SK-N-SH (cell line): Measurements from ENCODE around the gene BCR. TPM values are rescaled to one million over a fixed set of nuclear protein-coding genes. Genes with fewer than 3 reads are reported as not detected.

Experiments used
- CTCF ChIA-PET: fragments of 300-600, 350-600 bp; formaldehyde crosslinking; extraction: SDS; loops from one replicate; lab custom pipeline; 2021; lab: Yijun Ruan, JAX
- POLR2A ChIA-PET: fragments of 350-600 bp; sonication (Branson Sonifier 250); formaldehyde crosslinking; extraction: SDS; loops from one replicate; lab custom pipeline; 2020; ENCODE audit warnings: antibody characterized with exemption, inconsistent platforms; lab: Yijun Ruan, JAX
- DNase-seq: peaks from one replicate; pipeline ENCODE4 v3.0.0; 2012
- H2AFZ ChIP-seq: fragments of 200-600 bp; sonication (generic); 2 replicates; pipeline ENCODE4 v1.8.1; 2016; ENCODE audit warnings: antibody characterized with exemption, mild to moderate bottlenecking, low read depth
- H3F3A ChIP-seq: fragments of 200-600 bp; sonication (generic); replicated peaks from 2 replicates; pipeline ENCODE3; 2016; ENCODE audit warnings: antibody characterized with exemption, mild to moderate bottlenecking; ENCODE audit not compliant: insufficient read depth
- H3K27ac ChIP-seq, 2 experiments: fragments of 200-500 bp in 1 of 2; fragments of 200-600 bp in 1 of 2; sonication (Bioruptor generic) in 1 of 2; sonication (generic), shearing (Covaris generic) in 1 of 2; 2 replicates each; pipeline versions ENCODE4 v1.5.1 to v1.6.1; 2014 to 2016; ENCODE audit warnings: low read depth in 2 of 2, inconsistent platforms in 1 of 2, low read length in 1 of 2, mild to moderate bottlenecking in 1 of 2, mixed read lengths in 1 of 2
- H3K27me3 ChIP-seq: fragments of 200-600 bp; sonication (generic), shearing (Covaris generic); 2 replicates; pipeline ENCODE4 v1.6.1; 2016; ENCODE audit warnings: mixed run types; ENCODE audit not compliant: insufficient read depth
- H3K36me3 ChIP-seq, 2 experiments: fragments of 200-500 bp in 1 of 2; fragments of 200-600 bp in 1 of 2; sonication (Bioruptor generic) in 1 of 2; sonication (generic) in 1 of 2; replicated peaks in 1 of 2; 2 replicates each; pipeline versions ENCODE3 to v1.5.1; 2014 to 2016; ENCODE audit warnings: low read length in 1 of 2, mild to moderate bottlenecking in 1 of 2; ENCODE audit not compliant: insufficient read depth in 2 of 2, control insufficient read depth in 1 of 2
- H3K4me1 ChIP-seq, 2 experiments: fragments of 200-500 bp in 1 of 2; fragments of 200-600 bp in 1 of 2; sonication (Bioruptor generic) in 1 of 2; sonication (generic), shearing (Covaris generic) in 1 of 2; 2 replicates each; pipeline versions ENCODE4 v1.5.1 to v1.6.1; 2014 to 2016; ENCODE audit warnings: low read depth in 1 of 2, low read length in 1 of 2, mixed run types in 1 of 2; ENCODE audit not compliant: insufficient read depth in 2 of 2, control insufficient read depth in 1 of 2
- H3K4me2 ChIP-seq: fragments of 200-600 bp; sonication (generic), shearing (Covaris generic); 2 replicates; pipeline ENCODE4 v1.6.1; 2017; ENCODE audit warnings: mixed run types
- H3K4me3 ChIP-seq, 2 experiments: fragments of 200-500 bp in 1 of 2; fragments of 200-600 bp in 1 of 2; sonication (Bioruptor generic) in 1 of 2; sonication (generic), shearing (Covaris generic) in 1 of 2; 2 replicates each; pipeline versions ENCODE4 v1.5.1 to v1.8.1; 2014 to 2016; ENCODE audit warnings: low read depth in 2 of 2, inconsistent platforms in 1 of 2, low read length in 1 of 2, mild to moderate bottlenecking in 1 of 2, mixed read lengths in 1 of 2, moderate library complexity in 1 of 2
- H3K79me2 ChIP-seq: fragments of 200-600 bp; sonication (generic); 2 replicates; pipeline ENCODE4 v1.8.1; 2017; ENCODE audit warnings: mild to moderate bottlenecking; ENCODE audit not compliant: insufficient read depth
- H3K9ac ChIP-seq: fragments of 200-600 bp; sonication (generic); 2 replicates; pipeline ENCODE4 v1.6.1; 2017; ENCODE audit warnings: mixed run types
- H3K9me2 ChIP-seq: fragments of 200-600 bp; sonication (generic); 2 replicates; pipeline ENCODE4 v1.6.1; 2017; ENCODE audit warnings: mixed run types
- H3K9me3 ChIP-seq: fragments of 200-600 bp; sonication (generic); 2 replicates; pipeline ENCODE4 v1.6.1; 2017; ENCODE audit warnings: mixed run types, mild to moderate bottlenecking, moderate library complexity
- H4K20me1 ChIP-seq: fragments of 200-600 bp; sonication (generic); 2 replicates; pipeline ENCODE4 v1.6.1; 2017; ENCODE audit warnings: mild to moderate bottlenecking, mixed run types; ENCODE audit not compliant: insufficient read depth
- EP300 ChIP-seq, 2 experiments: IDR thresholded peaks; 2 replicates each; pipeline versions ENCODE4 v1.4.0 to v1.6.1; 2012; ENCODE audit warnings: borderline replicate concordance in 1 of 2, low read depth in 1 of 2, low read length in 1 of 2
- GATA2 ChIP-seq: sonication (generic); formaldehyde crosslinking; IDR thresholded peaks from 2 replicates; pipeline ENCODE4 v1.5.0; 2020; ENCODE audit warnings: mild to moderate bottlenecking, missing genetic modification reagents
- NFIC ChIP-seq: IDR thresholded peaks from 2 replicates; pipeline ENCODE4 v1.4.0; 2012; ENCODE audit warnings: borderline replicate concordance
- RCOR1 ChIP-seq: fragments of 150-350 bp; IDR thresholded peaks from 2 replicates; pipeline ENCODE4 v1.6.1; 2017; ENCODE audit warnings: antibody characterized with exemption, low read length
- RXRA ChIP-seq: IDR thresholded peaks from 2 replicates; pipeline ENCODE4 v1.4.0; 2012; ENCODE audit warnings: low read depth, mild to moderate bottlenecking, borderline replicate concordance
- SMC3 ChIP-seq: IDR thresholded peaks from 2 replicates; pipeline ENCODE4 v1.6.1; 2012; ENCODE audit warnings: low read depth, low read length, improper control_type of control experiment
- WGBS: methylation state at CpG from one replicate; pipeline ENCODE4 v1.1.6; 2017; ENCODE audit warnings: low lambda C conversion rate; 5-methylcytosine and 5-hydroxymethylcytosine counted together
- polyA plus RNA-seq, 3 experiments: library from polyadenylated mRNA; depleted of rRNA; stranded (reverse); fragments of >200 nt; gene quantifications; 2 replicates each; pipeline ENCODE4 v1.2.3, GENCODE V29; 2012
- TF ChIP-seq, protein P1 (sequence below): IDR thresholded peaks from 2 replicates; pipeline ENCODE4; 2012
- TF ChIP-seq, protein P2 (sequence below): fragments of 150-350 bp; IDR thresholded peaks from 2 replicates; pipeline ENCODE4 v1.6.1; 2017; ENCODE audit warnings: antibody characterized with exemption, low read length, low read depth, borderline replicate concordance
- TF ChIP-seq, protein P3 (sequence below): IDR thresholded peaks from 2 replicates; pipeline ENCODE4 v1.6.1; 2012; ENCODE audit warnings: mild to moderate bottlenecking, low read depth, low read length, moderate library complexity
- TF ChIP-seq, protein P4 (sequence below): fragments of 200-600 bp; sonication (generic); IDR thresholded peaks from 2 replicates; pipeline ENCODE4 v1.6.1; 2017; ENCODE audit warnings: antibody characterized with exemption, mild to moderate bottlenecking, moderate library complexity

The BCR gene
- polyA plus RNA-seq, 1 of the 3 experiments (the other 2 are of a cell fraction) = 50.9 TPM

DNA sequence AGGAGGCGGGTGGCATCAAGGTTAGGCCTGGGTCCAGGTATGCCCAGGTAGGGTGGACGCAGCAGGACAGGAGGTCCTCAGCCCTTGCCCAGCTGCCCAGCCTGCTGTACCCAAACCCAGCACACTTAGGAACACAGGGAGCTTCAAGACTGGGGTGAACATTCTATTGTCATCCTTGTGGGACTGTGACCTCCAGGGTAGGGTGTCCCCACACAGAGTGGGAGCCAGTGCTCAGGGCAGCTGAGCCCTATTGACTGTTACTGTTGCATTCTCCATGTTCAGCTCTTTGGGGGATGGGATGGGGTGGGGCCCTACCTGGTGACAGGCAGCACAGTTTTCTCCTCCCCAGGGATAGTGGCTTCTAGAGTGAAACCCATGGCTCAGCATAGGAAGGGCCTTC lies 106.0 kb downstream of the BCR start:
- CTCF ChIA-PET = interaction anchor here (0.8 to 25.8 kb wide), 4 partner anchors 26 to 327 kb away, joined by 3 to 587 read pairs (median 8); partner anchors contain the start of gene BCR
- no peak overlapping the region for H3K4me2 ChIP-seq

More for the DNA sequence above, 106.0 kb downstream of the BCR start:
- no peak overlapping the region for H3K4me3 ChIP-seq
- peaks cover 3 to 44% of the 10 kb centered on the region in 2 experiments for H3K36me3 ChIP-seq
- H3K4me1 ChIP-seq = peaks cover 5% of the 10 kb centered on the region in 2 experiments; a peak in 3 of 4 replicates
- H3K9me2 ChIP-seq = no peaks in the 10 kb centered on the region
- no peak overlapping the region for H2AFZ ChIP-seq
- H3K27me3 ChIP-seq = no peaks in the 10 kb centered on the region
- 0 out of 2 replicates have a peak, but pooled peaks cover 3% of the 10 kb centered on the region for H4K20me1 ChIP-seq
- H3K27ac ChIP-seq = no peak overlapping the region
- peaks cover 5% of the 10 kb centered on the region for H3F3A ChIP-seq
- no CpG with 5 or more reads among the region's 2 CpGs for WGBS
- H3K9ac ChIP-seq = no peak overlapping the region
- no peaks in the 10 kb centered on the region for H3K9me3 ChIP-seq
- no peak for DNase-seq
- POLR2A ChIA-PET = no interaction called here
- H3K79me2 ChIP-seq = no peaks in the 10 kb centered on the region
- TF ChIP-seq, protein P1, sequence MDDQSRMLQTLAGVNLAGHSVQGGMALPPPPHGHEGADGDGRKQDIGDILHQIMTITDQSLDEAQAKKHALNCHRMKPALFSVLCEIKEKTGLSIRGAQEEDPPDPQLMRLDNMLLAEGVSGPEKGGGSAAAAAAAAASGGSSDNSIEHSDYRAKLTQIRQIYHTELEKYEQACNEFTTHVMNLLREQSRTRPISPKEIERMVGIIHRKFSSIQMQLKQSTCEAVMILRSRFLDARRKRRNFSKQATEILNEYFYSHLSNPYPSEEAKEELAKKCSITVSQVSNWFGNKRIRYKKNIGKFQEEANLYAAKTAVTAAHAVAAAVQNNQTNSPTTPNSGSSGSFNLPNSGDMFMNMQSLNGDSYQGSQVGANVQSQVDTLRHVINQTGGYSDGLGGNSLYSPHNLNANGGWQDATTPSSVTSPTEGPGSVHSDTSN = no peak
- TF ChIP-seq, protein P2, sequence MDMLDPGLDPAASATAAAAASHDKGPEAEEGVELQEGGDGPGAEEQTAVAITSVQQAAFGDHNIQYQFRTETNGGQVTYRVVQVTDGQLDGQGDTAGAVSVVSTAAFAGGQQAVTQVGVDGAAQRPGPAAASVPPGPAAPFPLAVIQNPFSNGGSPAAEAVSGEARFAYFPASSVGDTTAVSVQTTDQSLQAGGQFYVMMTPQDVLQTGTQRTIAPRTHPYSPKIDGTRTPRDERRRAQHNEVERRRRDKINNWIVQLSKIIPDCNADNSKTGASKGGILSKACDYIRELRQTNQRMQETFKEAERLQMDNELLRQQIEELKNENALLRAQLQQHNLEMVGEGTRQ = no peak
- TF ChIP-seq NFIC (no peak), EP300 (IDR thresholded peaks at IDR 0.05; ENCODE audit: borderline replicate concordance in 1 of 2, low read depth in 1 of 2, low read length in 1 of 2) (no peak), SMC3 (no peak), RCOR1 (no peak), RXRA (no peak), GATA2 (CRISPR knock-in tag) (no peak)
- TF ChIP-seq, protein P3, sequence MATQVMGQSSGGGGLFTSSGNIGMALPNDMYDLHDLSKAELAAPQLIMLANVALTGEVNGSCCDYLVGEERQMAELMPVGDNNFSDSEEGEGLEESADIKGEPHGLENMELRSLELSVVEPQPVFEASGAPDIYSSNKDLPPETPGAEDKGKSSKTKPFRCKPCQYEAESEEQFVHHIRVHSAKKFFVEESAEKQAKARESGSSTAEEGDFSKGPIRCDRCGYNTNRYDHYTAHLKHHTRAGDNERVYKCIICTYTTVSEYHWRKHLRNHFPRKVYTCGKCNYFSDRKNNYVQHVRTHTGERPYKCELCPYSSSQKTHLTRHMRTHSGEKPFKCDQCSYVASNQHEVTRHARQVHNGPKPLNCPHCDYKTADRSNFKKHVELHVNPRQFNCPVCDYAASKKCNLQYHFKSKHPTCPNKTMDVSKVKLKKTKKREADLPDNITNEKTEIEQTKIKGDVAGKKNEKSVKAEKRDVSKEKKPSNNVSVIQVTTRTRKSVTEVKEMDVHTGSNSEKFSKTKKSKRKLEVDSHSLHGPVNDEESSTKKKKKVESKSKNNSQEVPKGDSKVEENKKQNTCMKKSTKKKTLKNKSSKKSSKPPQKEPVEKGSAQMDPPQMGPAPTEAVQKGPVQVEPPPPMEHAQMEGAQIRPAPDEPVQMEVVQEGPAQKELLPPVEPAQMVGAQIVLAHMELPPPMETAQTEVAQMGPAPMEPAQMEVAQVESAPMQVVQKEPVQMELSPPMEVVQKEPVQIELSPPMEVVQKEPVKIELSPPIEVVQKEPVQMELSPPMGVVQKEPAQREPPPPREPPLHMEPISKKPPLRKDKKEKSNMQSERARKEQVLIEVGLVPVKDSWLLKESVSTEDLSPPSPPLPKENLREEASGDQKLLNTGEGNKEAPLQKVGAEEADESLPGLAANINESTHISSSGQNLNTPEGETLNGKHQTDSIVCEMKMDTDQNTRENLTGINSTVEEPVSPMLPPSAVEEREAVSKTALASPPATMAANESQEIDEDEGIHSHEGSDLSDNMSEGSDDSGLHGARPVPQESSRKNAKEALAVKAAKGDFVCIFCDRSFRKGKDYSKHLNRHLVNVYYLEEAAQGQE = no peak
- TF ChIP-seq, protein P4, sequence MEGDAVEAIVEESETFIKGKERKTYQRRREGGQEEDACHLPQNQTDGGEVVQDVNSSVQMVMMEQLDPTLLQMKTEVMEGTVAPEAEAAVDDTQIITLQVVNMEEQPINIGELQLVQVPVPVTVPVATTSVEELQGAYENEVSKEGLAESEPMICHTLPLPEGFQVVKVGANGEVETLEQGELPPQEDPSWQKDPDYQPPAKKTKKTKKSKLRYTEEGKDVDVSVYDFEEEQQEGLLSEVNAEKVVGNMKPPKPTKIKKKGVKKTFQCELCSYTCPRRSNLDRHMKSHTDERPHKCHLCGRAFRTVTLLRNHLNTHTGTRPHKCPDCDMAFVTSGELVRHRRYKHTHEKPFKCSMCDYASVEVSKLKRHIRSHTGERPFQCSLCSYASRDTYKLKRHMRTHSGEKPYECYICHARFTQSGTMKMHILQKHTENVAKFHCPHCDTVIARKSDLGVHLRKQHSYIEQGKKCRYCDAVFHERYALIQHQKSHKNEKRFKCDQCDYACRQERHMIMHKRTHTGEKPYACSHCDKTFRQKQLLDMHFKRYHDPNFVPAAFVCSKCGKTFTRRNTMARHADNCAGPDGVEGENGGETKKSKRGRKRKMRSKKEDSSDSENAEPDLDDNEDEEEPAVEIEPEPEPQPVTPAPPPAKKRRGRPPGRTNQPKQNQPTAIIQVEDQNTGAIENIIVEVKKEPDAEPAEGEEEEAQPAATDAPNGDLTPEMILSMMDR = no peak
